Subcutaneous adipose tissue (tissue), 4 donors: ENCODE results near the gene ELOA. TPM values are rescaled to one million over a fixed set of nuclear protein-coding genes. Genes with fewer than 3 reads are reported as not detected.

ENCODE experiments used
- CTCF ChIP-seq: fragments of 450-650 bp; IDR thresholded peaks from one replicate; pipeline ENCODE4 v1.5.1; 2016; ENCODE audit warnings: low read depth, mild to moderate bottlenecking, control low read depth, antibody characterized with exemption, moderate library complexity
- total RNA-seq, 4 donors: library from RNA; depleted of rRNA; stranded (reverse); fragments of >200 nt; gene quantifications; one replicate each; pipeline ENCODE4 v1.1.0, GENCODE V29; 2016

ELOA gene
- total RNA-seq, 4 donors from 2014 or later = 45.9 to 56.9 (median 55.6) TPM

- TF ChIP-seq CTCF = no peak
These were observed 32.9 kb downstream of the ELOA start for GRCh38 chr1:23776217-23776616.

GRCh38 chr1:23777979-23778814, 34.9 kb downstream of the ELOA start, which contains the start of gene PITHD1:
PITHD1 (plus strand) TSS chr1:23778418; CDS start chr1:23778516, 98 bp downstream.
- no peak for TF ChIP-seq CTCF

GRCh38 chr1:23779826-23780371, 36.6 kb downstream of the ELOA start:
- TF ChIP-seq CTCF = no peak

- TF ChIP-seq CTCF = no peak
These were observed 41.6 kb downstream of the ELOA start for GRCh38 chr1:23784846-23785245.

GRCh38 chr1:23787701-23788100, 44.4 kb downstream of the ELOA start:
- no peak for TF ChIP-seq CTCF

- no peak for TF ChIP-seq CTCF
These were observed 45.4 kb downstream of the ELOA start for GRCh38 chr1:23788695-23789094.

- no peak for TF ChIP-seq CTCF
These were observed 47.6 kb downstream of the ELOA start, which contains the start of gene LYPLA2 for GRCh38 chr1:23790696-23791515. LYPLA2 (plus strand) TSS chr1:23791145; CDS start chr1:23792683, 1,538 bp downstream.
